Measurements from ENCODE around the gene HIBCH. TPM values are rescaled to one million over a fixed set of nuclear protein-coding genes. Genes with fewer than 3 reads are reported as not detected.

The HIBCH gene
- 30.0 TPM for total RNA-seq

GRCh38 chr2:190319555-190320498 is at the start of gene HIBCH:
HIBCH (minus strand) TSS chr2:190319826; CDS start chr2:190319750, 76 bp downstream.

GRCh38 chr2:190343536-190344275 is 24.1 kb upstream of the HIBCH start, which contains the start of gene INPP1:
INPP1 (plus strand) TSS chr2:190343589; CDS start chr2:190360103, 16,514 bp downstream.

Other genes starting within 250 kb of the HIBCH start
- gene INPP1, start 23.8 kb upstream of the HIBCH start, total RNA-seq: 17.3 TPM
- 51.9 TPM for gene MFSD6, start 88.5 kb upstream of the HIBCH start, total RNA-seq
- 2.3 TPM for gene NEMP2, start 214.9 kb upstream of the HIBCH start, total RNA-seq

Measured in diencephalon (tissue), 1 donor.